WI38 (cell line): ENCODE data around the gene HOXB2.

Experiments
- H3K4me3 ChIP-seq: 2 replicates; pipeline ENCODE4 v1.5.1; 2011; ENCODE audit warnings: low read depth, mild to moderate bottlenecking, control low read depth, low read length
- CTCF ChIP-seq: IDR thresholded peaks from 2 replicates; pipeline ENCODE4 v1.5.1; 2012; ENCODE audit warnings: low read depth, mild to moderate bottlenecking, control low read depth, low read length

HOXB2 gene

GRCh38 chr17:48568499-48569239 is 23.8 kb upstream of the HOXB2 start:
- peak overlapping the region; percentile 79 for H3K4me3 ChIP-seq
- no peak for TF ChIP-seq CTCF

- H3K4me3 ChIP-seq, result peak overlapping the region; percentile 79
Measured at GRCh38 chr17:48567646-48568354, 22.9 kb upstream of the HOXB2 start.

GRCh38 chr17:48567209-48567608 is 22.3 kb upstream of the HOXB2 start:
- no peak for TF ChIP-seq CTCF
- H3K4me3 ChIP-seq, result no peak overlapping the region

More at GRCh38 chr17:48567646-48568354, 22.9 kb upstream of the HOXB2 start:
- no peak for TF ChIP-seq CTCF

- no peak for TF ChIP-seq CTCF
- no peak overlapping the region for H3K4me3 ChIP-seq
Measured at GRCh38 chr17:48566717-48567116, 21.8 kb upstream of the HOXB2 start.

- H3K4me3 ChIP-seq, result no peak overlapping the region
- TF ChIP-seq CTCF, result no peak
Measured at GRCh38 chr17:48565925-48566710, 21.2 kb upstream of the HOXB2 start.

GRCh38 chr17:48565022-48565554 is 20.2 kb upstream of the HOXB2 start:
- no peak for TF ChIP-seq CTCF
- peak overlapping the region; percentile 63 for H3K4me3 ChIP-seq
